ENCODE results near the gene CACNA1S.

- TF ChIP-seq CTCF (IDR thresholded peaks at IDR 0.05) (no peak), EZH2 (IDR thresholded peaks at IDR 0.05) (no peak)
Measured at GRCh38 chr1:201000391-201000790, 111.8 kb downstream of the CACNA1S start.

All from neural progenitor cell (in vitro differentiated cells).